Measurements from ENCODE around the gene ZNF70.
A peak's percentile ranks its signal among the peaks of the same experiment; 100 is the strongest.

The ZNF70 gene

GRCh38 chr22:23786752-23787599 is 36.1 kb upstream of the ZNF70 start, which contains the start of gene SMARCB1:
Gene SMARCB1, plus strand, starts transcription at chr22:23786966. Its CDS starts 204 bp downstream, at chr22:23787170.
- WGBS, 2 experiments (ENCODE audit: insufficient coverage in 2 of 2): 0% methylated on average over 31 to 92 of the region's 97 CpGs
- Histone ChIP-seq H3K4me1 (ENCODE audit: control insufficient read depth, insufficient read depth, low read length, poor library complexity, severe bottlenecking) (peaks cover 11% of the 10 kb centered on the region), H3K36me3 (ENCODE audit: control insufficient read depth, insufficient read depth, low read length) (peaks cover 34% of the 10 kb centered on the region), H3K4me3 (ENCODE audit: extremely low read depth, insufficient read depth, low read length, poor library complexity, severe bottlenecking) (peak within 1 kb of the TSS; percentile 76), H3K9me3 (ENCODE audit: control insufficient read depth, low read length) (no peaks in the 10 kb centered on the region), H3K27ac (ENCODE audit: low read depth, low read length, severe bottlenecking) (peak within 1 kb of the TSS; percentile 100)

- peaks cover 14% of the 10 kb centered on the region for H3K4me1 ChIP-seq (ENCODE audit: control insufficient read depth, insufficient read depth, low read length, poor library complexity, severe bottlenecking)
- H3K36me3 ChIP-seq (ENCODE audit: control insufficient read depth, insufficient read depth, low read length): peaks cover 28% of the 10 kb centered on the region
- peak overlapping the region; percentile 100 for H3K27ac ChIP-seq (ENCODE audit: low read depth, low read length, severe bottlenecking)
- 82 to 88% methylated on average over 8 to 9 of the region's 9 CpGs for whole genome bisulfite sequencing, 2 experiments (ENCODE audit: insufficient coverage in 2 of 2)
- H3K4me3 ChIP-seq (ENCODE audit: extremely low read depth, insufficient read depth, low read length, poor library complexity, severe bottlenecking): peak overlapping the region; percentile 76
- H3K9me3 ChIP-seq (ENCODE audit: control insufficient read depth, low read length): no peaks in the 10 kb centered on the region
Observed at GRCh38 chr22:23786261-23786710, 35.4 kb upstream of the ZNF70 start.

GRCh38 chr22:23784215-23784732 is 33.4 kb upstream of the ZNF70 start:
- Histone ChIP-seq H3K9me3 (ENCODE audit: control insufficient read depth, low read length) (no peaks in the 10 kb centered on the region), H3K4me3 (ENCODE audit: extremely low read depth, insufficient read depth, low read length, poor library complexity, severe bottlenecking) (no peak overlapping the region), H3K36me3 (ENCODE audit: control insufficient read depth, insufficient read depth, low read length) (peaks cover 11% of the 10 kb centered on the region), H3K27ac (ENCODE audit: low read depth, low read length, severe bottlenecking) (no peak overlapping the region), H3K4me1 (ENCODE audit: control insufficient read depth, insufficient read depth, low read length, poor library complexity, severe bottlenecking) (peaks cover 16% of the 10 kb centered on the region)
- WGBS, 2 experiments (ENCODE audit: insufficient coverage in 2 of 2): 89 to 96% methylated on average over 6 of the region's 8 CpGs

- Histone ChIP-seq H3K4me3 (ENCODE audit: extremely low read depth, insufficient read depth, low read length, poor library complexity, severe bottlenecking) (no peak overlapping the region), H3K9me3 (ENCODE audit: control insufficient read depth, low read length) (no peaks in the 10 kb centered on the region), H3K4me1 (ENCODE audit: control insufficient read depth, insufficient read depth, low read length, poor library complexity, severe bottlenecking) (peaks cover 16% of the 10 kb centered on the region), H3K36me3 (ENCODE audit: control insufficient read depth, insufficient read depth, low read length) (peaks cover 3% of the 10 kb centered on the region), H3K27ac (ENCODE audit: low read depth, low read length, severe bottlenecking) (no peak overlapping the region)
- 84 to 86% methylated on average over 13 to 14 of the region's 15 CpGs for WGBS, 2 experiments (ENCODE audit: insufficient coverage in 2 of 2)
Observed at GRCh38 chr22:23783265-23784150, 32.6 kb upstream of the ZNF70 start.

GRCh38 chr22:23782703-23783102 is 31.8 kb upstream of the ZNF70 start:
- no peak overlapping the region for H3K4me3 ChIP-seq (ENCODE audit: extremely low read depth, insufficient read depth, low read length, poor library complexity, severe bottlenecking)
- H3K27ac ChIP-seq (ENCODE audit: low read depth, low read length, severe bottlenecking): no peak overlapping the region
- 67% methylated on average over 1 of the region's 1 CpG; no CpG with 5 or more reads in 1 of the 2 experiments for WGBS, 2 experiments (ENCODE audit: insufficient coverage in 2 of 2)
- peaks cover 11% of the 10 kb centered on the region for H3K4me1 ChIP-seq (ENCODE audit: control insufficient read depth, insufficient read depth, low read length, poor library complexity, severe bottlenecking)
- no peaks in the 10 kb centered on the region for H3K36me3 ChIP-seq (ENCODE audit: control insufficient read depth, insufficient read depth, low read length)
- no peaks in the 10 kb centered on the region for H3K9me3 ChIP-seq (ENCODE audit: control insufficient read depth, low read length)

GRCh38 chr22:23782252-23782651 is 31.3 kb upstream of the ZNF70 start:
- Histone ChIP-seq H3K4me3 (ENCODE audit: extremely low read depth, insufficient read depth, low read length, poor library complexity, severe bottlenecking) (no peak overlapping the region), H3K9me3 (ENCODE audit: control insufficient read depth, low read length) (no peaks in the 10 kb centered on the region), H3K4me1 (ENCODE audit: control insufficient read depth, insufficient read depth, low read length, poor library complexity, severe bottlenecking) (peaks cover 11% of the 10 kb centered on the region), H3K36me3 (ENCODE audit: control insufficient read depth, insufficient read depth, low read length) (no peaks in the 10 kb centered on the region), H3K27ac (ENCODE audit: low read depth, low read length, severe bottlenecking) (no peak overlapping the region)
- WGBS, 2 experiments (ENCODE audit: insufficient coverage in 2 of 2): 94 to 99% methylated on average over 14 to 15 of the region's 16 CpGs

- no peaks in the 10 kb centered on the region for H3K9me3 ChIP-seq (ENCODE audit: control insufficient read depth, low read length)
- no peaks in the 10 kb centered on the region for H3K36me3 ChIP-seq (ENCODE audit: control insufficient read depth, insufficient read depth, low read length)
- peaks cover 11% of the 10 kb centered on the region for H3K4me1 ChIP-seq (ENCODE audit: control insufficient read depth, insufficient read depth, low read length, poor library complexity, severe bottlenecking)
- no peak overlapping the region for H3K4me3 ChIP-seq (ENCODE audit: extremely low read depth, insufficient read depth, low read length, poor library complexity, severe bottlenecking)
- H3K27ac ChIP-seq (ENCODE audit: low read depth, low read length, severe bottlenecking): no peak overlapping the region
- WGBS, 2 experiments (ENCODE audit: insufficient coverage in 2 of 2): 79 to 88% methylated on average over 12 to 13 of the region's 14 CpGs
Observed at GRCh38 chr22:23781511-23782183, 30.7 kb upstream of the ZNF70 start.

- WGBS, 2 experiments (ENCODE audit: insufficient coverage in 2 of 2): 87 to 91% methylated on average over 11 to 15 of the region's 15 CpGs
- Histone ChIP-seq H3K9me3 (ENCODE audit: control insufficient read depth, low read length) (no peaks in the 10 kb centered on the region), H3K27ac (ENCODE audit: low read depth, low read length, severe bottlenecking) (no peak overlapping the region)
Observed at GRCh38 chr22:23781065-23781464, 30.2 kb upstream of the ZNF70 start.

GRCh38 chr22:23780146-23780748 is 29.3 kb upstream of the ZNF70 start:
- no peak overlapping the region for H3K4me3 ChIP-seq (ENCODE audit: extremely low read depth, insufficient read depth, low read length, poor library complexity, severe bottlenecking)
- H3K9me3 ChIP-seq (ENCODE audit: control insufficient read depth, low read length): no peaks in the 10 kb centered on the region
- no peak overlapping the region for H3K27ac ChIP-seq (ENCODE audit: low read depth, low read length, severe bottlenecking)
- 86 to 90% methylated on average over 19 to 20 of the region's 20 CpGs for WGBS, 2 experiments (ENCODE audit: insufficient coverage in 2 of 2)
- no peaks in the 10 kb centered on the region for H3K36me3 ChIP-seq (ENCODE audit: control insufficient read depth, insufficient read depth, low read length)
- peaks cover 8% of the 10 kb centered on the region for H3K4me1 ChIP-seq (ENCODE audit: control insufficient read depth, insufficient read depth, low read length, poor library complexity, severe bottlenecking)

More at GRCh38 chr22:23781065-23781464, 30.2 kb upstream of the ZNF70 start:
- Histone ChIP-seq H3K36me3 (ENCODE audit: control insufficient read depth, insufficient read depth, low read length) (no peaks in the 10 kb centered on the region), H3K4me3 (ENCODE audit: extremely low read depth, insufficient read depth, low read length, poor library complexity, severe bottlenecking) (no peak overlapping the region), H3K4me1 (ENCODE audit: control insufficient read depth, insufficient read depth, low read length, poor library complexity, severe bottlenecking) (peaks cover 6% of the 10 kb centered on the region)

GRCh38 chr22:23779731-23780130 is 28.8 kb upstream of the ZNF70 start:
- Histone ChIP-seq H3K36me3 (ENCODE audit: control insufficient read depth, insufficient read depth, low read length) (no peaks in the 10 kb centered on the region), H3K4me1 (ENCODE audit: control insufficient read depth, insufficient read depth, low read length, poor library complexity, severe bottlenecking) (peaks cover 13% of the 10 kb centered on the region), H3K27ac (ENCODE audit: low read depth, low read length, severe bottlenecking) (no peak overlapping the region), H3K4me3 (ENCODE audit: extremely low read depth, insufficient read depth, low read length, poor library complexity, severe bottlenecking) (no peak overlapping the region), H3K9me3 (ENCODE audit: control insufficient read depth, low read length) (no peaks in the 10 kb centered on the region)
- WGBS, 2 experiments (ENCODE audit: insufficient coverage in 2 of 2): 87 to 96% methylated on average over 3 to 5 of the region's 5 CpGs

Data from mesodermal cell (in vitro differentiated cells).